Stimulated activated CD4-positive, alpha-beta T cell treated with anti-CD3 and anti-CD28 coated beads, Interleukin-12 subunit alpha, Interleukin-12 subunit beta, amount 100 ng/mL, for 48 hours (primary cell): ENCODE measurements around the gene DAGLB.
A peak's percentile ranks its signal among the peaks of the same experiment; 100 is the strongest.
"Not testable (repeated sequence)": the region's sequence is repeated elsewhere in the genome, so short reads cannot be mapped to it uniquely, and the experiment has no call there.

Experiments
- DNase-seq, 3 donors: peaks; one replicate each; pipeline ENCODE4 v3.0.0-alpha.2; 2020; ENCODE audit warnings: low read depth in 2 of 3, low spot score in 1 of 3

DAGLB gene

GRCh38 chr7:6400243-6401105, 47.3 kb downstream of the DAGLB start:
- DNase-seq: not testable (repeated sequence)

GRCh38 chr7:6399351-6399750, 48.4 kb downstream of the DAGLB start:
- DNase-seq: no peak

DNA sequence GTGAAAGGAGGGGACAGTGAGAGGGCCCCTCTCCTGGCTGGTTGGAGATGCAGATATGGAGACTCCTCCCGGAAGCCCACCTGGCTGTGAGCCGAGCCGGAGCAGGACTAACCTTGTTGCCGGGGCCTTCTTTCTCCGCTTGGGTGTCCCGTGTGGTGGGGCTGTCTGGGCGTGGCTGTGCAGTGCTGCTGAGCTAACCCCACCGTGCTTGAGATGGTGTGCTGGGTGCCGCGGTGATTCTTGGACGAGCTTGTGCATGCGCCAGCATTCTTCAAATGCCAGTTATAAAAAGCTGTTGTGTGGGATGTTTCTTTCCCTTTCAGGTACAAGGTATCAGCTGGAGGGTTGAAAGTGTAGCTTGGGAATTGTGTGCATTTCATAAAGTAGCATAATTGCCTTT, 48.8 kb downstream of the DAGLB start:
- no peak for DNase-seq

GRCh38 chr7:6397759-6398495, 49.8 kb downstream of the DAGLB start:
- DNase-seq: not testable (repeated sequence)

- no peak for DNase-seq
Measured at GRCh38 chr7:6395898-6396595, 51.7 kb downstream of the DAGLB start.

DNA sequence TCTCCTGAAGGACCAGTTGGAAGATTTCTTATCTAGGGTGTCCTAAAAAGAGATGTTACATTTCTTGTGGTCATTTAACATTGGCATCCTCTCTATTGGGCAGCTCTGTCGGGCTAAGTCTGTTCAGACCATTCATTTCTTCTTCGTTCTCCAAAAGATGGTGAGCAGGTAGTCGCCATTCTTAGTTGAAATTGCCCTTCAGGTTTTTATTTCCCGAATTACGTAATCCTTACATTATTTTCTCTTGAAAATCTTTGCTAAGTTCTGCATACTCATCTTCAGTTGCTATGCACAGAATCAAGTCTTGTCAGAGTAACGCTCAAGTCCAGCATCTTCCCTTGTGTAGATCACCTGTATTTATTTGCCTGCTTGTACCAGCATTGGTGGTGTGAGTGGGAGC, 53.6 kb downstream of the DAGLB start:
- DNase-seq: no peak

- DNase-seq: no peak
Measured at GRCh38 chr7:6393667-6394056, 54.1 kb downstream of the DAGLB start.

GRCh38 chr7:6392712-6393666, 54.8 kb downstream of the DAGLB start:
- peak; percentile 25 to 34 (median 29) for DNase-seq

DNA sequence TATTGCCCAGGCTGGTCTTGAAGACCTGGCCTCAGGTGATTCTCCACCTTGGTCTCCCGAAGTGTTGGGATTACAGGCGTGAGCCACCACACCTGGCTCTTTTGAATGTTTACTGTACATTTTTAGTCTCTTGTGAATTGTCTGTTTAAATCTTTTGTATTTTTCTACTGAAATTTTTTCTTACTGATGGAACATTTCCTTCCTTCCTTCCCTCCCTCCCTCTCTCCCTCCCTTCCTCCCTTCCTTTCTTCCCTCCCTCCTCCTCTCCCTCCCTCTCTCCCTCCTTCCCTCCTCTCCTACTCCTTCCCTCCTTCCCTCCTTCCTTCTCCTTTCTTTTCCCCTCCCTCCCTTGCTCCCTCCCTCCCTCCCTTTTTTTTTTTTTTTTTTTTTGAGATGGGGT, 58.0 kb downstream of the DAGLB start:
- DNase-seq: no peak

GRCh38 chr7:6387734-6388294, 59.9 kb downstream of the DAGLB start:
- DNase-seq: no peak

GRCh38 chr7:6386779-6387178, 61.0 kb downstream of the DAGLB start:
- no peak for DNase-seq

DNA sequence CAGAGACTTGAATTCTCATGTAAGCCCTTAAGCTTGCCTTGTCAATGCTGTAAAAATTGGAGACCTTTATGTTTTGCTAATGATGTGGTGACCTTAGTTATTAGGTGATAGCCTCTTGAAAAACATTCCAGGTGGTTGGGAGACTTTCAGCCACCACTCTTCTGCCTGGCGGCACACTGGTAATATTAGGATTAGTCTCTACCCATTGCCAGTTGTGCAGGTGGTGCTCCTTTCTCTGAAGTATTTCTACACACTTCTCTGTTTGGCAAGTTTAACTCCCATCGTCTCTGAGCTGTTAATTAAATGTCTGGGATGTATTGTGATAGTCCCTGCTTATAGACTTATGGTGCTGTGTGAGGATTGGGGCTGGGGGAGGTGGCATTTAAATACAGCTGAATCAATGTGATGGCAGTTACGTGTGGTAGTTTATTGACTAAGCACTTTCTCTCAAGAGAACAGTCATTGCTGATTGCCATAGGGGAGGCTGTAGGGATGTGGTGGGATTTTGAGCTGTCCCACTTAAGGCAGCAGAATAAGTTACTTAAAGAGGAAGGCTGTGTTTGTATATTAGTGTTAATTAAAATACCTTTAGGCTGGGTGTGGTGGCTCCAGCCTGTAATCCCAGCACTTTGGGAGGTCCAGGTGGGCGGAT, 61.7 kb downstream of the DAGLB start:
- DNase-seq: no peak

DNA sequence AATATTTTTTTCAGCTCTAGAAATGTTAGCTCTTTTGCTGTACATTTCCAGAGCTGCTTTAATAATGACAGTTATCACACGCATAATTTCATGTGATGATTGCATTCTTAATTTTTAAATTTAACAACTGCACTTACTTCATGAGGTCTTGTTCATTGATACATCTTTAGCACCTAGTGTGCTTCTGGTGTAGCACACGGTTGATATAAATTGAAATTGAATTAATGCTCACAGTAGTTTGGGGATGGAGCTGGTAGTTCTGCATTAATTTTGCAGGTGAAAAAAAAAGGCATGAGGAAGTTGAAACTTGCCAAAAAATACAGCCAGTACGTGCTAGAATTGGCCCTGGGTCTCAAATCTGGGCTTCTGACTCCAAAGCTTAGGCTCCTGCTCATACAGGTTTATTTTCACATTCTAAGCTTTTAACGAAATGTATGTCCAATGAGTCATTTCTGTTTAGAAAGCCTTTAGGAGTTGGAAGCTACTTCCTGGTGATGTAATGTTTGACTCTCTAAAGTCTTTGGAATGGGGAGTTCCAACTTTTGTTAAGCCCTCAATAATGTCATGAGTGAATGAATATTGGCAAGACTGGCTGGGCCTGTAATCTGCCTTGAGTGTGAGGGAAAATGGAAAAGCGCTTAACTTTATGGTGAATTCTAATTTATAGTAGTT, 62.5 kb downstream of the DAGLB start:
- no peak for DNase-seq

- no peak for DNase-seq
Measured at GRCh38 chr7:6384327-6384726, 63.4 kb downstream of the DAGLB start.

GRCh38 chr7:6382817-6383216, 64.9 kb downstream of the DAGLB start:
- DNase-seq: no peak

- DNase-seq: not testable (repeated sequence)
Measured at GRCh38 chr7:6381846-6382245, 65.9 kb downstream of the DAGLB start.

- DNase-seq: no peak
Measured at GRCh38 chr7:6380310-6381095, 67.3 kb downstream of the DAGLB start.

DNA sequence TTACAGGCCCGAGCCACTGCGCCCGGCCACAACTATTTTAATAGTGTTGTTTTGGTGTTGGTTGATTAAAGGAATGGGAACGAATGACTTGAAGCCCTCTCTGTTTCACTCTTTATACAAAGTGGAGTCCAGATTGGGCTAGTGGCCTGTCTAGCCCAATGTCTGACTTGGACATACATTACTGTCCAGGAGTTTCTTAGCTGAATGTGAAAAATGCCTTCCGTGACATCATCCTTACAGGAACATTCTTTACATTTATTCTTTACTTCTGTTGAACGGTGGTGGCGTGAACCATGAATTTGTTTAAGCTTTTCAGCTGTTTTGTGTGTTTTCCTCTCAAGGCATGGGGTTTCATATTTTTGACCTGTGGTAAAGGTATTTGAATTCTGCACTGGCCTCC, 67.9 kb downstream of the DAGLB start:
- DNase-seq: no peak
